Measurements from ENCODE around the gene NMUR1. TPM values are rescaled to one million over a fixed set of nuclear protein-coding genes. Genes with fewer than 3 reads are reported as not detected.

Gene NMUR1
- polyA plus RNA-seq, 1 of the 3 experiments (the other 2 are of a cell fraction): not detected

DNA sequence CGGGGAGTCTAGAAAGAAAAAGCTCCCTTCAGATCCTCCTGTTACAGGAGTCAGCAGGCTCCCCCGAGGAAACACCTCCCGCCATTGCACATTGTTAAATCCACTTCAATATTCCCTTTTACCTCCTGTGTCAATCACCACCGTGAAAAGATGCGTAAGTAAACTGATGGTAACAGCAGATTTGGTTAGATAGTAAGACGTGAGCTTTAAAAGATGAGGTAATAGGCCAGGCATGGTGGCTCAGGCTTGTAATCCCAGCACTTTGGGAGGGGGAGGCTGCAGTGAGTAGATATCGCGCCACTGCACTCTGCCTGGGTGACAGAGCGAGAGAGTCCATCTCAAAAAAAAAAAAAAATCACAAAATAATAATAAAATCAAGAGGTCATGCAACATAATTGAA is 50.8 kb downstream of the NMUR1 start:
- no peaks in the 10 kb centered on the region for H3K79me2 ChIP-seq (ENCODE audit: insufficient read depth)
- no peaks in the 10 kb centered on the region; a peak in 1 of 4 replicates for H3K4me1 ChIP-seq (ENCODE audit: control insufficient read depth in 1 of 2, insufficient read depth in 2 of 2, low read depth in 1 of 2, low read length in 1 of 2)
- H3K27me3 ChIP-seq (ENCODE audit: insufficient read depth): no peaks in the 10 kb centered on the region
- WGBS (ENCODE audit: low lambda C conversion rate): 93% methylated on average over 9 of the region's 9 CpGs
- no peak for DNase-seq
- no peak overlapping the region for H2AFZ ChIP-seq (ENCODE audit: low read depth)
- H3K9ac ChIP-seq: no peak overlapping the region
- TF ChIP-seq POLR2AphosphoS5 (IDR thresholded peaks at IDR 0.05; ENCODE audit: low read depth, low read length) (no peak), GATA2 (CRISPR knock-in tag; IDR thresholded peaks at IDR 0.05) (no peak), MXI1 (IDR thresholded peaks at IDR 0.05; ENCODE audit: low read depth, low read length) (no peak), RXRA (IDR thresholded peaks at IDR 0.05; ENCODE audit: borderline replicate concordance, low read depth) (no peak), NFIC (IDR thresholded peaks at IDR 0.05; ENCODE audit: borderline replicate concordance) (no peak), EP300 (IDR thresholded peaks at IDR 0.05; ENCODE audit: borderline replicate concordance in 1 of 2, low read depth in 1 of 2, low read length in 1 of 2) (no peak), NRF1 (IDR thresholded peaks at IDR 0.05; ENCODE audit: low read depth, low read length) (no peak), GABPA (IDR thresholded peaks at IDR 0.05; ENCODE audit: low read depth) (no peak)
- TF ChIP-seq, protein P1, sequence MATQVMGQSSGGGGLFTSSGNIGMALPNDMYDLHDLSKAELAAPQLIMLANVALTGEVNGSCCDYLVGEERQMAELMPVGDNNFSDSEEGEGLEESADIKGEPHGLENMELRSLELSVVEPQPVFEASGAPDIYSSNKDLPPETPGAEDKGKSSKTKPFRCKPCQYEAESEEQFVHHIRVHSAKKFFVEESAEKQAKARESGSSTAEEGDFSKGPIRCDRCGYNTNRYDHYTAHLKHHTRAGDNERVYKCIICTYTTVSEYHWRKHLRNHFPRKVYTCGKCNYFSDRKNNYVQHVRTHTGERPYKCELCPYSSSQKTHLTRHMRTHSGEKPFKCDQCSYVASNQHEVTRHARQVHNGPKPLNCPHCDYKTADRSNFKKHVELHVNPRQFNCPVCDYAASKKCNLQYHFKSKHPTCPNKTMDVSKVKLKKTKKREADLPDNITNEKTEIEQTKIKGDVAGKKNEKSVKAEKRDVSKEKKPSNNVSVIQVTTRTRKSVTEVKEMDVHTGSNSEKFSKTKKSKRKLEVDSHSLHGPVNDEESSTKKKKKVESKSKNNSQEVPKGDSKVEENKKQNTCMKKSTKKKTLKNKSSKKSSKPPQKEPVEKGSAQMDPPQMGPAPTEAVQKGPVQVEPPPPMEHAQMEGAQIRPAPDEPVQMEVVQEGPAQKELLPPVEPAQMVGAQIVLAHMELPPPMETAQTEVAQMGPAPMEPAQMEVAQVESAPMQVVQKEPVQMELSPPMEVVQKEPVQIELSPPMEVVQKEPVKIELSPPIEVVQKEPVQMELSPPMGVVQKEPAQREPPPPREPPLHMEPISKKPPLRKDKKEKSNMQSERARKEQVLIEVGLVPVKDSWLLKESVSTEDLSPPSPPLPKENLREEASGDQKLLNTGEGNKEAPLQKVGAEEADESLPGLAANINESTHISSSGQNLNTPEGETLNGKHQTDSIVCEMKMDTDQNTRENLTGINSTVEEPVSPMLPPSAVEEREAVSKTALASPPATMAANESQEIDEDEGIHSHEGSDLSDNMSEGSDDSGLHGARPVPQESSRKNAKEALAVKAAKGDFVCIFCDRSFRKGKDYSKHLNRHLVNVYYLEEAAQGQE (IDR thresholded peaks at IDR 0.05; ENCODE audit: low read depth, low read length): no peak
- TF ChIP-seq, protein P2, sequence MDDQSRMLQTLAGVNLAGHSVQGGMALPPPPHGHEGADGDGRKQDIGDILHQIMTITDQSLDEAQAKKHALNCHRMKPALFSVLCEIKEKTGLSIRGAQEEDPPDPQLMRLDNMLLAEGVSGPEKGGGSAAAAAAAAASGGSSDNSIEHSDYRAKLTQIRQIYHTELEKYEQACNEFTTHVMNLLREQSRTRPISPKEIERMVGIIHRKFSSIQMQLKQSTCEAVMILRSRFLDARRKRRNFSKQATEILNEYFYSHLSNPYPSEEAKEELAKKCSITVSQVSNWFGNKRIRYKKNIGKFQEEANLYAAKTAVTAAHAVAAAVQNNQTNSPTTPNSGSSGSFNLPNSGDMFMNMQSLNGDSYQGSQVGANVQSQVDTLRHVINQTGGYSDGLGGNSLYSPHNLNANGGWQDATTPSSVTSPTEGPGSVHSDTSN (IDR thresholded peaks at IDR 0.05): no peak
- ChIA-PET CTCF (interaction anchor here (0.8 to 1.2 kb wide), 3 partner anchors 13 to 122 kb away, joined by 3 to 5 read pairs (median 4); no protein-coding TSS in a partner anchor), POLR2A (no interaction called here)
- no peaks in the 10 kb centered on the region for H4K20me1 ChIP-seq (ENCODE audit: insufficient read depth)
- H3K36me3 ChIP-seq (replicated peaks in 1 of 2; ENCODE audit: control insufficient read depth in 1 of 2, insufficient read depth in 2 of 2, low read length in 1 of 2): no peaks in the 10 kb centered on the region
- H3K4me2 ChIP-seq: no peak overlapping the region
- no peaks in the 10 kb centered on the region for H3K9me2 ChIP-seq
- H3K9me3 ChIP-seq: no peaks in the 10 kb centered on the region
- no peak overlapping the region for H3K4me3 ChIP-seq (ENCODE audit: low read depth in 2 of 2, low read length in 1 of 2)
- no peak overlapping the region for H3K27ac ChIP-seq (ENCODE audit: low read depth in 2 of 2, low read length in 1 of 2)
- H3F3A ChIP-seq (replicated peaks; ENCODE audit: insufficient read depth): no peaks in the 10 kb centered on the region

DNA sequence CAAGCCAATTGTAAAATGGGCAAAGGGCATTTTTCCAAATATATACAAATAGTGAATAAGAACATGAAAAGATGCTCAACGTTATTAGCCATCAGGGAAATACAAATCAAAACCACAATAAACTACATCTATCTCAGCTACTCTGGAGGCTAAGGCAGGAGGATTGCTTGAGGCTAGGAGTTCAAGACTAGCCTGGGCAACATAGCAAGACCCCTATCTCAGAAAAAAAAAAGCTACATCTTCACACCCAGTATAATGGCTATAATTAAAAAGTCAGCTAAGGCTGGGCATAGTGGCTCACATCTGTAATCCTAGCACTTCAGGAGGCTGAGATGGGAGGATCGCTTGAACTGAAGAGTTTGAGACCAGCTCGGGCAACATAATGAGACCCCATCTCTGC is 53.3 kb downstream of the NMUR1 start:
- H4K20me1 ChIP-seq (ENCODE audit: insufficient read depth): no peaks in the 10 kb centered on the region
- no peaks in the 10 kb centered on the region for H3K9me3 ChIP-seq
- POLR2A ChIA-PET: interaction anchor here (3.3 kb wide), 1 partner anchor 12 kb away, joined by 9 read pairs; the partner anchor contains the start of gene NCL
- H3K9me2 ChIP-seq: no peaks in the 10 kb centered on the region
- no peaks in the 10 kb centered on the region for H3K27me3 ChIP-seq (ENCODE audit: insufficient read depth)
- whole genome bisulfite sequencing (ENCODE audit: low lambda C conversion rate): 77% methylated on average over 3 of the region's 3 CpGs
- no peak overlapping the region for H3K27ac ChIP-seq (ENCODE audit: low read depth in 2 of 2, low read length in 1 of 2)
- H3K36me3 ChIP-seq (replicated peaks in 1 of 2; ENCODE audit: control insufficient read depth in 1 of 2, insufficient read depth in 2 of 2, low read length in 1 of 2): no peaks in the 10 kb centered on the region
- no peak for DNase-seq
- H3K4me1 ChIP-seq (ENCODE audit: control insufficient read depth in 1 of 2, insufficient read depth in 2 of 2, low read depth in 1 of 2, low read length in 1 of 2): no peaks in the 10 kb centered on the region
- CTCF ChIA-PET: interaction anchor here (0.7 to 1.8 kb wide), 3 partner anchors 25 to 250 kb away, joined by 4 to 10 read pairs (median 4); no protein-coding TSS in a partner anchor
- H2AFZ ChIP-seq (ENCODE audit: low read depth): no peak overlapping the region
- H3F3A ChIP-seq (replicated peaks; ENCODE audit: insufficient read depth): no peaks in the 10 kb centered on the region
- H3K4me3 ChIP-seq (ENCODE audit: low read depth in 2 of 2, low read length in 1 of 2): no peak overlapping the region
- H3K9ac ChIP-seq: no peak overlapping the region
- no peaks in the 10 kb centered on the region for H3K79me2 ChIP-seq (ENCODE audit: insufficient read depth)
- no peak overlapping the region for H3K4me2 ChIP-seq
- no peak for TF ChIP-seq RXRA (IDR thresholded peaks at IDR 0.05; ENCODE audit: borderline replicate concordance, low read depth)
- no peak for TF ChIP-seq FOXM1 (IDR thresholded peaks at IDR 0.05; ENCODE audit: low read depth)
- TF ChIP-seq NRF1 (IDR thresholded peaks at IDR 0.05; ENCODE audit: low read depth, low read length): no peak
- no peak for TF ChIP-seq GATA2 (CRISPR knock-in tag; IDR thresholded peaks at IDR 0.05)
- no peak for TF ChIP-seq TCF12 (IDR thresholded peaks at IDR 0.05)
- no peak for TF ChIP-seq TAF1 (IDR thresholded peaks at IDR 0.05; ENCODE audit: borderline replicate concordance, low read depth, low read length)
- TF ChIP-seq ELF1 (IDR thresholded peaks at IDR 0.05): no peak
- TF ChIP-seq, protein P3, sequence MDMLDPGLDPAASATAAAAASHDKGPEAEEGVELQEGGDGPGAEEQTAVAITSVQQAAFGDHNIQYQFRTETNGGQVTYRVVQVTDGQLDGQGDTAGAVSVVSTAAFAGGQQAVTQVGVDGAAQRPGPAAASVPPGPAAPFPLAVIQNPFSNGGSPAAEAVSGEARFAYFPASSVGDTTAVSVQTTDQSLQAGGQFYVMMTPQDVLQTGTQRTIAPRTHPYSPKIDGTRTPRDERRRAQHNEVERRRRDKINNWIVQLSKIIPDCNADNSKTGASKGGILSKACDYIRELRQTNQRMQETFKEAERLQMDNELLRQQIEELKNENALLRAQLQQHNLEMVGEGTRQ (IDR thresholded peaks at IDR 0.05; ENCODE audit: borderline replicate concordance, low read depth, low read length): no peak
- no peak for TF ChIP-seq MXI1 (IDR thresholded peaks at IDR 0.05; ENCODE audit: low read depth, low read length)
- no peak for TF ChIP-seq YY1 (IDR thresholded peaks at IDR 0.05; ENCODE audit: low read depth)
- no peak for TF ChIP-seq NFIC (IDR thresholded peaks at IDR 0.05; ENCODE audit: borderline replicate concordance)
- no peak for TF ChIP-seq EP300 (IDR thresholded peaks at IDR 0.05; ENCODE audit: borderline replicate concordance in 1 of 2, low read depth in 1 of 2, low read length in 1 of 2)
- TF ChIP-seq RAD21 (IDR thresholded peaks at IDR 0.05; ENCODE audit: low read length): no peak
- TF ChIP-seq SIN3A (IDR thresholded peaks at IDR 0.05; ENCODE audit: borderline replicate concordance, low read depth, low read length): no peak
- no peak for TF ChIP-seq TEAD4 (IDR thresholded peaks at IDR 0.05; ENCODE audit: borderline replicate concordance, insufficient read depth)
- TF ChIP-seq GABPA (IDR thresholded peaks at IDR 0.05; ENCODE audit: low read depth): no peak
- TF ChIP-seq, protein P4, sequence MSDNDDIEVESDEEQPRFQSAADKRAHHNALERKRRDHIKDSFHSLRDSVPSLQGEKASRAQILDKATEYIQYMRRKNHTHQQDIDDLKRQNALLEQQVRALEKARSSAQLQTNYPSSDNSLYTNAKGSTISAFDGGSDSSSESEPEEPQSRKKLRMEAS (IDR thresholded peaks at IDR 0.05; ENCODE audit: low read depth): no peak

Measured in SK-N-SH (cell line).